Caco-2 (cell line): ENCODE measurements around the gene MTA1. TPM values are rescaled to one million over a fixed set of nuclear protein-coding genes. Genes with fewer than 3 reads are reported as not detected.

ENCODE experiments used
- BruUV-seq: library from RNA; stranded (reverse); fragments of 400-500 nt; replicated peaks from 2 replicates; lab custom pipeline; 2021; lab: Mats Ljungman, UMichigan
- CTCF ChIA-PET: fragments of 300-600 bp; sonication (Branson Sonifier 250); formaldehyde crosslinking; loops from one replicate; lab custom pipeline; 2022; ENCODE audit warnings: antibody characterized with exemption; lab: Charles Lee
- POLR2A ChIA-PET: fragments of 300-600 bp; sonication (Branson Sonifier 250); formaldehyde crosslinking; loops from one replicate; lab custom pipeline; 2022; ENCODE audit warnings: antibody characterized with exemption; lab: Charles Lee
- DNase-seq, 2 experiments: peaks; one replicate each; pipeline versions ENCODE4 v3.0.0 to v3.0.0-alpha.2; 2020 to 2022
- H3K27me3 ChIP-seq: replicated peaks from 2 replicates; pipeline ENCODE4 v1.6.0; 2011; ENCODE audit warnings: low read length; ENCODE audit not compliant: control insufficient read depth, insufficient read depth
- H3K36me3 ChIP-seq: 2 replicates; pipeline ENCODE4 v1.5.1; 2011; ENCODE audit warnings: low read length; ENCODE audit not compliant: control insufficient read depth, insufficient read depth
- H3K4me1 ChIP-seq: fragments of 250-450 bp; sonication (Bioruptor Pico); 2 replicates; pipeline ENCODE4 v1.5.1; 2020; ENCODE audit warnings: mild to moderate bottlenecking
- H3K4me3 ChIP-seq: 2 replicates; pipeline ENCODE4 v1.5.1; 2011; ENCODE audit warnings: low read depth, mild to moderate bottlenecking, control low read depth, low read length
- H3K9me3 ChIP-seq: fragments of 250-450 bp; sonication (Bioruptor Pico); 2 replicates; pipeline ENCODE4 v1.5.1; 2020; ENCODE audit warnings: mild to moderate bottlenecking, moderate library complexity
- H3K27ac Mint-ChIP-seq: one replicate; pipeline ENCODE4 v1.8.0; 2022; ENCODE audit warnings: mixed read lengths; ENCODE audit not compliant: unreplicated experiment
- H3K27me3 Mint-ChIP-seq: one replicate; pipeline ENCODE4 v1.8.0; 2022; ENCODE audit warnings: mixed read lengths; ENCODE audit not compliant: insufficient read depth, unreplicated experiment
- H3K36me3 Mint-ChIP-seq: one replicate; pipeline ENCODE4 v1.8.0; 2022; ENCODE audit warnings: mild to moderate bottlenecking, mixed read lengths; ENCODE audit not compliant: insufficient read depth, unreplicated experiment
- H3K4me1 Mint-ChIP-seq: one replicate; pipeline ENCODE4 v1.8.0; 2022; ENCODE audit warnings: low read depth, mixed read lengths; ENCODE audit not compliant: unreplicated experiment
- H3K4me3 Mint-ChIP-seq: one replicate; pipeline ENCODE4 v1.8.0; 2022; ENCODE audit warnings: mild to moderate bottlenecking, moderate library complexity, mixed read lengths; ENCODE audit not compliant: unreplicated experiment
- H3K9me3 Mint-ChIP-seq: one replicate; pipeline ENCODE4 v1.8.0; 2022; ENCODE audit warnings: mixed read lengths; ENCODE audit not compliant: unreplicated experiment
- CTCF ChIP-seq, 2 experiments: fragments of 200-600 bp in 1 of 2; IDR thresholded peaks; 1 replicate in 1 of 2; 2 replicates in 1 of 2; pipeline versions ENCODE4 v1.5.1 to v1.8.0; 2011 to 2022; ENCODE audit warnings: antibody characterized with exemption in 1 of 2, control low read depth in 1 of 2, inconsistent platforms in 1 of 2, low read depth in 1 of 2, low read length in 1 of 2, mild to moderate bottlenecking in 1 of 2, moderate library complexity in 1 of 2; ENCODE audit not compliant: insufficient read depth in 1 of 2, severe bottlenecking in 1 of 2, unreplicated experiment in 1 of 2
- intact Hi-C: fragments of 100-400 bp; cut with micrococcal nuclease; formaldehyde crosslinking; loops from one replicate; pipeline ENCODE4 v1.10.0; 2022; ENCODE audit not compliant: unreplicated experiment
- total RNA-seq: library from RNA; stranded (reverse); gene quantifications from 2 replicates; pipeline ENCODE4 v1.2.3, GENCODE V29; 2022

MTA1 gene
- total RNA-seq, 1 experiment from 2014 or later: 167 TPM

DNA sequence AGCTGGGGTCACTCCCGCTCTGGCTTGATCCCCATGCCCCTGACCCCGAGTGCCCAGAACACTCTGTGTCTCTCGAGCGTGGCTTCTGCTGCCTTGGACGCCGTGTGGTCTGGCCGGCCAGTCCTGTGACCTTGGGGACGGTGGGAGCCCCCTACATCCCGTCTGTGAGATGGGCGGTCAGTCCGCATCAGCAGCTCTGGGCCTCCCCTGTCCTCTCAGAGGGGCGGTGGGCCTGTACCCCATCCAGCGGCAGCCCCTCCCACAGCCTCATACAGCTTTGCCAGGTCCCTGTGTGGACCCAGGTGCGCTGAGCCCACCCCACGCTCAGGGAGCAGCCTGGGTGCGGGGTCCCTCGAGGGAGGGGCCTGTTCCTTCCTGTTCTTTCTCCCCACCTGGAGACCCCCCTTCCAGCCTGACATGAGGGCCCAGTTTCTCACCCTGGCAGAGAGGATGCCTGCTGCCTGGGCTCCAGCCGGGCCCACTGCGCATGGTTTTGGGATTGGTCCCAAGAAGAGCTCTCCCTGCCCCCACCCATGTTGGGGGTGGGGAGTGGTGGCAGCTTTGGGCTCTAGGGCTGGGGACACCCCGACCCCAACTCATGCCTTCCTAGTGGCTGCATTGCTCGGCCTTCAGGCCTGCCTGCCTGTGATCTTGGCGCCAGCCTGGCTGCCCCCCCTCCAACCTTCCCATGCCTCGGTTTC is 1.5 kb downstream of the MTA1 start:
- peak overlapping the region; percentile 88 for H3K4me3 Mint-ChIP-seq
- H3K4me3 ChIP-seq: peak overlapping the region; percentile 79
- H3K36me3 Mint-ChIP-seq: peaks cover 41% of the 10 kb centered on the region
- TF ChIP-seq CTCF (IDR thresholded peaks at IDR 0.05; ENCODE audit: insufficient read depth in 1 of 2, low read depth in 1 of 2, low read length in 1 of 2, severe bottlenecking in 1 of 2, unreplicated experiment in 1 of 2): no peak
- peaks cover 10% of the 10 kb centered on the region for H3K4me1 Mint-ChIP-seq
- BruUV-seq: no TSS peak
- peaks cover 1% of the 10 kb centered on the region for H3K36me3 ChIP-seq
- intact Hi-C loops: no loop called here
- no peaks in the 10 kb centered on the region for H3K9me3 ChIP-seq
- CTCF ChIA-PET: no interaction called here
- H3K4me1 ChIP-seq: peaks cover 24% of the 10 kb centered on the region
- H3K27me3 Mint-ChIP-seq: no peaks in the 10 kb centered on the region
- POLR2A ChIA-PET: no interaction called here
- H3K27me3 ChIP-seq: no peaks in the 10 kb centered on the region
- no peak for DNase-seq
- no peaks in the 10 kb centered on the region for H3K9me3 Mint-ChIP-seq
- H3K27ac Mint-ChIP-seq: peak overlapping the region; percentile 91

- ChIA-PET POLR2A (no interaction called here), CTCF (no interaction called here)
- Mint-ChIP-seq H3K9me3 (no peaks in the 10 kb centered on the region), H3K36me3 (peaks cover 46% of the 10 kb centered on the region), H3K27ac (no peak overlapping the region), H3K27me3 (no peaks in the 10 kb centered on the region), H3K4me3 (peak overlapping the region; percentile 88), H3K4me1 (peaks cover 10% of the 10 kb centered on the region)
- no peak for DNase-seq
- Histone ChIP-seq H3K4me3 (no peak overlapping the region; the same call in 1 of the 2 replicates), H3K4me1 (peaks cover 24% of the 10 kb centered on the region), H3K27me3 (no peaks in the 10 kb centered on the region), H3K36me3 (peaks cover 2% of the 10 kb centered on the region), H3K9me3 (no peaks in the 10 kb centered on the region)
- intact Hi-C loops: no loop called here
- no TSS peak for BruUV-seq
- no peak for TF ChIP-seq CTCF (IDR thresholded peaks at IDR 0.05; ENCODE audit: insufficient read depth in 1 of 2, low read depth in 1 of 2, low read length in 1 of 2, severe bottlenecking in 1 of 2, unreplicated experiment in 1 of 2)
Measured at GRCh38 chr14:105421723-105422615, 2.3 kb downstream of the MTA1 start.

GRCh38 chr14:105422695-105423487 is 3.3 kb downstream of the MTA1 start:
- intact Hi-C loops: no loop called here
- no peaks in the 10 kb centered on the region for H3K27me3 Mint-ChIP-seq
- DNase-seq: no peak
- H3K27ac Mint-ChIP-seq: no peak overlapping the region
- ChIA-PET POLR2A (no interaction called here), CTCF (no interaction called here)
- Histone ChIP-seq H3K4me3 (no peak overlapping the region), H3K36me3 (peaks cover 2% of the 10 kb centered on the region), H3K4me1 (peaks cover 20% of the 10 kb centered on the region), H3K27me3 (no peaks in the 10 kb centered on the region), H3K9me3 (no peaks in the 10 kb centered on the region)
- H3K4me3 Mint-ChIP-seq: no peak overlapping the region
- H3K36me3 Mint-ChIP-seq: peaks cover 44% of the 10 kb centered on the region
- H3K9me3 Mint-ChIP-seq: no peaks in the 10 kb centered on the region
- H3K4me1 Mint-ChIP-seq: peaks cover 10% of the 10 kb centered on the region
- TF ChIP-seq CTCF (IDR thresholded peaks at IDR 0.05; ENCODE audit: insufficient read depth in 1 of 2, low read depth in 1 of 2, low read length in 1 of 2, severe bottlenecking in 1 of 2, unreplicated experiment in 1 of 2): no peak
- no TSS peak for BruUV-seq
